MV-4-11 (cell line): Measurements from ENCODE around the gene NAP1L4.

ENCODE experiments used
- DNase-seq: peaks from one replicate; lab custom pipeline; 2025; lab: John Stamatoyannopoulos, UW

Gene NAP1L4

GRCh38 chr11:2992997-2993325, 832 bp upstream of the NAP1L4 start:
- DNase-seq = no peak

- DNase-seq = no peak
These were observed 486 bp downstream of the NAP1L4 start for GRCh38 chr11:2991452-2992233.

- no peak for DNase-seq
These were observed 1.3 kb downstream of the NAP1L4 start for GRCh38 chr11:2990617-2991451.

GRCh38 chr11:2989551-2989950, 2.6 kb downstream of the NAP1L4 start:
- no peak for DNase-seq

GRCh38 chr11:2989006-2989405, 3.1 kb downstream of the NAP1L4 start:
- DNase-seq = no peak

GRCh38 chr11:2987881-2988861, 4.0 kb downstream of the NAP1L4 start:
- no peak for DNase-seq

GRCh38 chr11:2983908-2984307, 8.2 kb downstream of the NAP1L4 start:
- no peak for DNase-seq

GRCh38 chr11:2982214-2982613, 9.9 kb downstream of the NAP1L4 start:
- no peak for DNase-seq

- DNase-seq = no peak
These were observed 11.0 kb downstream of the NAP1L4 start for GRCh38 chr11:2981130-2981529.

GRCh38 chr11:2980168-2980840, 11.8 kb downstream of the NAP1L4 start:
- no peak for DNase-seq

GRCh38 chr11:2977113-2977512, 15.0 kb downstream of the NAP1L4 start:
- DNase-seq = no peak

- DNase-seq = peak; percentile 72
These were observed 15.7 kb downstream of the NAP1L4 start for GRCh38 chr11:2976294-2977063.

GRCh38 chr11:2975594-2975993, 16.5 kb downstream of the NAP1L4 start:
- peak; percentile 58 for DNase-seq

- no peak for DNase-seq
These were observed 17.9 kb downstream of the NAP1L4 start for GRCh38 chr11:2974272-2974671.

GRCh38 chr11:2968341-2968900, 23.7 kb downstream of the NAP1L4 start:
- DNase-seq = no peak

- no peak for DNase-seq
These were observed 27.3 kb downstream of the NAP1L4 start for GRCh38 chr11:2964782-2965181.

- DNase-seq = no peak
These were observed 28.4 kb downstream of the NAP1L4 start for GRCh38 chr11:2963761-2964160.

- DNase-seq = no peak
These were observed 28.9 kb downstream of the NAP1L4 start for GRCh38 chr11:2963112-2963754.

- DNase-seq = peak; percentile 56
These were observed 31.0 kb downstream of the NAP1L4 start for GRCh38 chr11:2961080-2961479.

- DNase-seq = no peak
These were observed 32.0 kb downstream of the NAP1L4 start for GRCh38 chr11:2960139-2960538.
